Measurements from ENCODE around the gene RAI1. TPM values are rescaled to one million over a fixed set of nuclear protein-coding genes. Genes with fewer than 3 reads are reported as not detected.

The RAI1 gene
- total RNA-seq, 1 experiment from 2014 or later: 86.3 TPM

- no peak for DNase-seq
- H3K9me2 ChIP-seq (ENCODE audit: insufficient read depth): no peaks in the 10 kb centered on the region
- H3K27ac ChIP-seq: no peak overlapping the region
- H3K27me3 ChIP-seq (ENCODE audit: insufficient read depth, low read depth): no peaks in the 10 kb centered on the region
- intact Hi-C loops (cut with micrococcal nuclease; ENCODE audit: unreplicated experiment): no loop called here
- peaks cover 24% of the 10 kb centered on the region for H3K4me1 ChIP-seq (replicated peaks; ENCODE audit: insufficient read depth)
- no peak for TF ChIP-seq CTCF (conservative IDR thresholded peaks at IDR 0.05)
- TF ChIP-seq EZH2 (IDR thresholded peaks at IDR 0.05; ENCODE audit: low read depth): no peak
- H3K36me3 ChIP-seq (ENCODE audit: low read depth): no peaks in the 10 kb centered on the region
- no peaks in the 10 kb centered on the region for H3K9me3 ChIP-seq (ENCODE audit: insufficient read depth, low read depth)
- CTCF ChIA-PET: interaction anchor here (0.7 kb wide), 1 partner anchor 239 kb away, joined by 3 read pairs; no protein-coding TSS in a partner anchor
- no peak overlapping the region for H3K4me2 ChIP-seq
- POLR2A ChIA-PET (ENCODE audit: unreplicated experiment): no interaction called here
- peaks cover 12% of the 10 kb centered on the region for H3F3A ChIP-seq (ENCODE audit: insufficient read depth, low read depth)
- H3K79me2 ChIP-seq (ENCODE audit: low read depth): no peaks in the 10 kb centered on the region
- no peak overlapping the region for H2AFZ ChIP-seq
- H4K20me1 ChIP-seq (ENCODE audit: insufficient read depth): no peaks in the 10 kb centered on the region
- BruUV-seq (replicated peaks): no TSS peak
- H3K4me3 ChIP-seq: no peak overlapping the region
Observed at GRCh38 chr17:17847726-17848125, 166.5 kb downstream of the RAI1 start.

GRCh38 chr17:17848311-17849082, 167.2 kb downstream of the RAI1 start:
- ChIA-PET POLR2A (ENCODE audit: unreplicated experiment) (no interaction called here), CTCF (no interaction called here)
- peaks cover 24% of the 10 kb centered on the region for H3K4me1 ChIP-seq (replicated peaks; ENCODE audit: insufficient read depth)
- no peaks in the 10 kb centered on the region for H3K36me3 ChIP-seq (ENCODE audit: low read depth)
- H3F3A ChIP-seq (ENCODE audit: insufficient read depth, low read depth): peaks cover 12% of the 10 kb centered on the region
- no peak overlapping the region for H3K27ac ChIP-seq
- no peak for DNase-seq
- H3K9me2 ChIP-seq (ENCODE audit: insufficient read depth): no peaks in the 10 kb centered on the region
- no TSS peak for BruUV-seq (replicated peaks)
- TF ChIP-seq EZH2 (IDR thresholded peaks at IDR 0.05; ENCODE audit: low read depth) (no peak), CTCF (conservative IDR thresholded peaks at IDR 0.05) (no peak)
- intact Hi-C loops (cut with micrococcal nuclease; ENCODE audit: unreplicated experiment): no loop called here
- no peak overlapping the region for H2AFZ ChIP-seq
- no peaks in the 10 kb centered on the region for H3K79me2 ChIP-seq (ENCODE audit: low read depth)
- H3K4me2 ChIP-seq: no peak overlapping the region
- H3K4me3 ChIP-seq: no peak overlapping the region
- no peaks in the 10 kb centered on the region for H4K20me1 ChIP-seq (ENCODE audit: insufficient read depth)
- no peaks in the 10 kb centered on the region for H3K9me3 ChIP-seq (ENCODE audit: insufficient read depth, low read depth)
- H3K27me3 ChIP-seq (ENCODE audit: insufficient read depth, low read depth): no peaks in the 10 kb centered on the region

- no TSS peak for BruUV-seq (replicated peaks)
- H3K79me2 ChIP-seq (ENCODE audit: low read depth): no peaks in the 10 kb centered on the region
- H3K36me3 ChIP-seq (ENCODE audit: low read depth): no peaks in the 10 kb centered on the region
- intact Hi-C loops (cut with micrococcal nuclease; ENCODE audit: unreplicated experiment): no loop called here
- ChIA-PET POLR2A (ENCODE audit: unreplicated experiment) (no interaction called here), CTCF (no interaction called here)
- no peak overlapping the region for H3K27ac ChIP-seq
- no peak overlapping the region for H2AFZ ChIP-seq
- peaks cover 15% of the 10 kb centered on the region; the same call in 1 of the 2 replicates for H3F3A ChIP-seq (ENCODE audit: insufficient read depth, low read depth)
- H4K20me1 ChIP-seq (ENCODE audit: insufficient read depth): no peaks in the 10 kb centered on the region
- H3K27me3 ChIP-seq (ENCODE audit: insufficient read depth, low read depth): no peaks in the 10 kb centered on the region
- H3K4me3 ChIP-seq: no peak overlapping the region
- TF ChIP-seq CTCF (conservative IDR thresholded peaks at IDR 0.05): no peak
- TF ChIP-seq EZH2 (IDR thresholded peaks at IDR 0.05; ENCODE audit: low read depth): no peak
- H3K4me2 ChIP-seq: no peak overlapping the region
- no peak for DNase-seq
- no peaks in the 10 kb centered on the region for H3K9me3 ChIP-seq (ENCODE audit: insufficient read depth, low read depth)
- peaks cover 30% of the 10 kb centered on the region for H3K4me1 ChIP-seq (replicated peaks; ENCODE audit: insufficient read depth)
- no peaks in the 10 kb centered on the region for H3K9me2 ChIP-seq (ENCODE audit: insufficient read depth)
Observed at GRCh38 chr17:17849147-17849820, 168.0 kb downstream of the RAI1 start.

Measured in PC-9 (cell line).